UCSD-AML1 (cell line): Measurements from ENCODE around the gene IFNA10.
"Not testable (repeated sequence)": the region's sequence is repeated elsewhere in the genome, so short reads cannot be mapped to it uniquely, and the experiment has no call there.

Experiments used
- DNase-seq: peaks from one replicate; lab custom pipeline; 2025; ENCODE audit not compliant: unreplicated experiment; lab: John Stamatoyannopoulos, UW

IFNA10 gene

DNA sequence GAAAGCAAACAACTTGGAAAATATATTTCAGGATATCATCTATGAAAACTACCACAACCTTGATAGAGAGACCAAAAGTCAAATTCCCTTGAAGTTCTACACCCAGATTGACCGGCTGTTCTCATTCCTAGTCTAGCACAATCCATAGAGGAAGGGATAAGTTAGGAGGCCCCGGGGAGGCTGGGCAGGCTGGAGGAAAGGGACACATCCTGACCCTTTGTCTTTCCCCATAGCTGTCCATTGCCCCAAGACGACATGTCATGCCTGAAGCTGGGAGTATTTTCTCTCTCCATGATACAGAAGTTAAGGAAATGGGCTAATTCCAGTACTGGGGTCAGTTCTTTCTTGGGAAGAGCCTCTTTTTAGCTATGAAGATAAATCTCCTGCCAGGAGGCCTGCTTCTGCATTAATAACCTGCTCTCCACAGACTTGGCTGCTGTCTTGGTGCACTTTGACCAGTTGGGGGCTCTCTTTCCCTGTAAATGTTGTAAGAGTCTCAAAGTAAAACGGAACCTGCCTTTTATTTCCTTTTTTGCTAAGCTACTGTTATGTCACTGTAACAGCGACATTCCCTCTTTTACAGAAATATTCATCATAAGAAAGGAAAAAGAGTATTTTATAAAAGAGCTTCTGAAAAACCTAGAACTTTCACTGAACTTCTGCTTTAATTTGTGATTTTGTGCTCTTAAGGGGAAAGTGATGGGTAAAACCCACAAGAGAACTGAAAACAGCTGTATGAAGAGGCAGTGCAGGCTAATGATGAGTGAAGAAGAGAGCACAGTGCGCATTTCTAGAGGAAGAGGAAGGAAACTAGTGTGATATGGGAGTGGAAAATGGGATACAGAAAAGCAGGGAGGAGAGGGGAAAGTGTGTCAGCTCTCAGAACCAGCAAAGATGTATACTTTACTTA lies 11.8 kb downstream of the IFNA10 start:
- not testable (repeated sequence) for DNase-seq

DNA sequence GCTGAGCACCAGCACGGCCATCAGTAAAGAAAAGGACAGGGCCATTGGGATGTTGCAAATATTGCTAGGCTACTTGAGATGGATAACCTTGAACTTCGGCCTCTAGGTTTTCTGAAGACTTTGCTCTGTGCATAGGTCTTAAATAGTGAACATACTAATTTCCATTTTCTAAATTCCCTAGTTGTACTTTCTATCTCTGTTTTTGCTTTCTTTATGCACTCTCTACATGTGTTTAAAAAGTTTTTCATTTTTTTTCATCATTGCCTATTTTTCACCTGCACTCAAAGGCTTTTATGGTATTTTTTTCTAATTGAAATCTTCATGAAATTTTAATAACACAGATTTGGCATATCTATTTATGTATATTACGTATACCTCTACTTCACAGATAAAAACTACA lies 19.5 kb downstream of the IFNA10 start, which contains the start of gene IFNA4:
TSS of gene IFNA4 (minus strand) at position 101 of the 400 bp plus-strand sequence. CDS start at position 45, 56 bp downstream.
- not testable (repeated sequence) for DNase-seq

DNA sequence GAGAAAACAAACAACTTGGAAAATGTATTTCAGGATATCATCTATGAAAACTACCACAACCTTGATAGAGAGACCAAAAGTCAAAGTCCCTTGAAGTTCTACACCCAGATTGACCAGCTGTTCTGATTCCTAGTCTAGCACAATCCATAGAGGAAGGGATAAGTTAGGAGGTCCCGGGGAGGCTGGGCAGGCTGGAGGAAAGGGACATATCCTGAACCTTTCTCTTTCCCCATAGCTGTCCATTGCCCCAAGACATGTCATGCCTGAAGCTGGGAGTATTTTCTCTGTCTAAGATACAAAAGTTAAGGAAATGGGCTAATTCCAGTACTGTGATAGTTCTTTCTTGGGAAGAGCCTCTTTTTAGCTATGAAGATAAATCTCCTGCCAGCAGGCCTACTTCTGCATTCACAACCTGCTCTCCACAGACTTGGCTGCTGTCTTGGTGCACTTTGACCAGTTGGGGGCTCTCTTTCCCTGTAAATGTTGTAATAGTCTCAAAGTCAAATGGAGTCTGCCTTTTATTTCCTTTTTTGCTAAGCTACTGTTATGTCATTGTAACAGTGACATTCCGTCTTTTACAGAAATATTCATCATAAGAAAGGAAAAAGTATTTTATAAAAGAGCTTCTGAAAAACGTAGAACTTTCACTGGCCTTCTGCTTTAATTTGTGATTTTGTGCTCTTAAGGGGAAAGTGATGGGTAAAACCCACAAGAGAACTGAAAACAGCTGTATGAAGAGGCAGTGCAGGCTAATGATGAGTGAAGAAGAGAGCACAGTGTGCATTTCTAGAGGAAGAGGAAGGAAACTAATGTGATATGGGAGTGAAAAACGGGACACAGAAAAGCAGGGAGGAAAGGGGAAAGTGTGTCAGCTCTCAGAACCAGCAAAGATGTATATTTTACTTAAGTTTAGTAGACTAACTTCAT lies 23.9 kb downstream of the IFNA10 start:
- peak; percentile 22 for DNase-seq

DNA sequence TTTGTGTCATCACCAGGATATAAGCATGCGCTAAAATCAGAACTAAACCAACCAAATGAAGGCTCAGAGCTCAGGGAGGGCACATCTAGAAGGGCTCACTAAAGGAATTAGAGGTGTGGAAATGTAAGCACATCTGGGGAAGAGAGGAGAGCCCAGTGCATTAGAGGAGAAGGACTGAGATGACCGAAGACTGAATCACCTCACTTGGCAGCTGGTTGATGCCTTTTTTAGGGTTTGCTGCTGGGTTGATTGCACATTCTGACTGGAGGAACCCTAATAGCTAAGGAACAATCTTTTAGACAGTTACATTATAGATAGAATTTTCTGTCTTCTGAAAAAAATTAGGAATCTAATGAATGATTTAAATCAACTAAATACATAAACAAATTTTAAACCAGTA lies 32.3 kb downstream of the IFNA10 start:
- DNase-seq = no peak

DNA sequence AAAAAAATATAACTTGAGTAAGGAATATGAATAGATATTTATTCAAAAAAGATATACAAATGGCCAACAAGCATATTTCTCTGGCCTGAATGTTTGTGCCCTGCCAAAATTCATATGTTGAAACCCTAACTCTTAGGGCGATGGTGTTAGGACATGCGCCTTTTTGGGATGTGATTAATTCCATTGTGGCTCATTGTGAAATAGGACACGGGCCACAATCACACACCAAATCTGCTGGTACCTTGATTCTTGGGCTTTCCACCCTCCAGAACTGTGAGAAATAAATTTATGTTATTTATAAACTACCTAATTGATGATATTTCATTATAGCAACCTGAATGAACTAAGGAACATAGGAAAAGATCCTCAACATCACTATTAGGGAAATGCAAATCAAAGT lies 34.8 kb downstream of the IFNA10 start:
- no peak for DNase-seq

DNA sequence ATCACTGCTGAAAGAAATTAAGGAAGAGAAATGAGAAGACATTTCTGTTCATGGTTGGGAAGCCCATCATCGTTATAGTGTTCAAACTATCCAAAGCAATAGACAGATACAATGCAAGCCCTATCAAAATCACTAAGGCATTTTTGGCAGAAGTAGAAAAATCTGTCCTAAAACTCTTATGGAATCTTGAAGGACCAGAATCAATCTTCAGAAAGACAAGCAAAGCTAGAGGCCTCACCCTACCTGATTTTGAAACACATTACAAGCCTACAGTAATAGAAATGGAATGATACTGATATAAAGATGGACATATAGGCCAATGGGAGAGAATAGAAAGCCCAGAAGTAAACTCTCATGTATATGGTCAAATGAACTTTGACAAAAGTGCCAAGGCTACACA lies 35.6 kb downstream of the IFNA10 start:
- no peak for DNase-seq

DNA sequence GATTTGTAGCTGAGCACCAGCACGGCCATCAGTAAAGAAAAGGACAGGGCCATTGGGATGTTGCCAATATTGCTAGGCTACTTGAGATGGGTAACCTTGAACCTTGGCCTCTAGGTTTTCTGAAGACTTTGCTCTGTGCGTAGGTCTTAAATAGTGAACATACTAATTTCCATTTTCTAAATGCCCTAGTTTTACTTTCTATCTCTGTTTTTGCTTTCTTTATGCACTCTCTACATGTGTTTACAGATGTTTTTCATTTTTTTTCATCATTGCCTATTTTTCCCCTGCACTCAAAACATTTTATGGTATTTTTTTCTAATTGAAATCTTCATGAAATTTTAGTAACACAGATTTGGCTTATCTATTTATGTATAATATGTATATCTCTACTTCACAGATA lies 40.4 kb downstream of the IFNA10 start, which contains the start of gene IFNA21:
TSS of gene IFNA21 (minus strand) at position 101 of the 400 bp plus-strand sequence. CDS start at position 53, 48 bp downstream.
- not testable (repeated sequence) for DNase-seq

DNA sequence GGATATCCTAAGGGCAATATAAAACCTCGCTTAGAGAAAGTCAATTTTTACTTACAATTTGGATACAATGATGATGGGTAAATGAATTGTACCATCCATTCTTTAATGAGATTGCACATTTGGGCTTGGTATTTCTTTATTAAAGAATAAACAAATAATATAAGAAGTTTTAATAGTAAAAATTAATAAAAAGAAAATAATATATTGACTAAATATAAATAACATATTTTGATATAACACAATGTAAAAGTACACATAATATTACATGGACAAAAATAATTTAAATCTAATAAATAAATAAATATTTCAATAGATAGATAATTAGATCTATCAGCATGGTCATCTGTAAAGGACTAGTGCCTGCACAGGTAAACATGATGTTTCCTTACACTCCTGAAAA lies 41.4 kb downstream of the IFNA10 start:
- no peak for DNase-seq

DNA sequence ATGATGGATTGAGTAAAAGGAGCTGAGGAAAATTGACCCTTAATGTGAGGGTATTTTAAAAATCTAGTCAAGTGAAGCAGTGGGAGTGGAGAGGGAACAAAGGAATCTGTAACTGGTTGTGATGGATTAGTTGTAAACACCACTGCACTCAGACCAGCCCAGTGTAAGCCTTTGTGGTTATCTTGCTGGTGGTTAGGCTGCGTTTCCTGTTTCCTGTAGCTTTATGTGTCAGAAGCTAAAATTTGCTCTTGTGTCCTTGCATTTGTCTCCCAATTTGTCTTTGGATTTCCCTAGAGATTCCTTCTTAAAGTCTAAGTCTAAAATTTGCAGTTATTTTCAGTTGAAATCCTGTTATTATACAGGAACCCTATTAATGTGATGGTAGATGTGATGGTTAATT lies 46.8 kb downstream of the IFNA10 start:
- DNase-seq = peak; percentile 40
